A673 (cell line): ENCODE results near the gene MAMSTR. TPM values are rescaled to one million over a fixed set of nuclear protein-coding genes. Genes with fewer than 3 reads are reported as not detected.

Source experiments
- BruUV-seq: library from RNA; stranded (reverse); fragments of 400-500 nt; replicated peaks from 2 replicates; lab custom pipeline; 2021; lab: Mats Ljungman, UMichigan
- CTCF ChIA-PET: fragments of 300-600 bp; sonication (Branson Sonifier 250); formaldehyde crosslinking; loops from one replicate; lab custom pipeline; 2022; ENCODE audit warnings: antibody characterized with exemption; lab: Charles Lee
- POLR2A ChIA-PET: fragments of 300-600 bp; sonication (Branson Sonifier 250); formaldehyde crosslinking; loops from one replicate; lab custom pipeline; 2022; ENCODE audit warnings: antibody characterized with exemption; ENCODE audit not compliant: low non-redundant PET; lab: Charles Lee
- DNase-seq: peaks from one replicate; pipeline ENCODE4 v3.0.0-alpha.2; 2015; ENCODE audit warnings: low spot score
- H3K27ac ChIP-seq: fragments of 200-600 bp; sonication (generic); 2 replicates; pipeline ENCODE4 v1.5.1; 2016; ENCODE audit warnings: mixed run types, low read depth, mild to moderate bottlenecking, mixed read lengths, antibody characterized with exemption, low read length; ENCODE audit not compliant: poor library complexity, severe bottlenecking
- H3K27me3 ChIP-seq: fragments of 200-600 bp; sonication (generic); replicated peaks from 2 replicates; pipeline ENCODE4 v1.6.1; 2017; ENCODE audit warnings: mixed run types, low read depth, mild to moderate bottlenecking, mixed read lengths, antibody characterized with exemption, low read length; ENCODE audit not compliant: insufficient read depth, poor library complexity
- H3K36me3 ChIP-seq: fragments of 200-600 bp; sonication (generic); 2 replicates; pipeline ENCODE4 v1.6.1; 2016; ENCODE audit warnings: mixed run types, mild to moderate bottlenecking, mixed read lengths, antibody characterized with exemption, low read length; ENCODE audit not compliant: insufficient read depth, poor library complexity, severe bottlenecking
- H3K4me1 ChIP-seq: fragments of 200-600 bp; sonication (generic); 2 replicates; pipeline ENCODE4 v1.6.1; 2017; ENCODE audit warnings: mixed run types, mild to moderate bottlenecking, mixed read lengths, antibody characterized with exemption, low read length; ENCODE audit not compliant: insufficient read depth, poor library complexity, severe bottlenecking
- H3K4me3 ChIP-seq: fragments of 200-600 bp; sonication (generic); 2 replicates; pipeline ENCODE4 v1.5.1; 2016; ENCODE audit warnings: low read depth, mixed run types, mild to moderate bottlenecking, mixed read lengths, low read length; ENCODE audit not compliant: poor library complexity, severe bottlenecking
- H3K9me3 ChIP-seq: fragments of 200-600 bp; sonication (generic); 2 replicates; pipeline ENCODE4 v1.6.1; 2016; ENCODE audit warnings: mixed run types, low read depth, mild to moderate bottlenecking, mixed read lengths, antibody characterized with exemption, low read length; ENCODE audit not compliant: poor library complexity, severe bottlenecking
- CTCF ChIP-seq: fragments of 300-800, 200-600 bp; sonication (generic); conservative IDR thresholded peaks from 2 replicates; pipeline ENCODE4 v1.5.1; 2017; ENCODE audit warnings: low read depth, mild to moderate bottlenecking, antibody characterized with exemption, low read length, moderate library complexity, mixed read lengths
- EZH2 ChIP-seq: fragments of 200-600 bp; sonication (generic); IDR thresholded peaks from 2 replicates; pipeline ENCODE4 v1.6.1; 2017; ENCODE audit warnings: borderline replicate concordance, low read depth, mild to moderate bottlenecking, mixed read lengths, antibody characterized with exemption, low read length; ENCODE audit not compliant: poor library complexity, severe bottlenecking
- intact Hi-C: fragments of 100-400 bp; cut with micrococcal nuclease; formaldehyde crosslinking; loops from one replicate; pipeline ENCODE4 v1.10.0; 2022; ENCODE audit not compliant: unreplicated experiment
- total RNA-seq: library from RNA; stranded (reverse); gene quantifications from 2 replicates; pipeline ENCODE4 v1.2.3, GENCODE V29; 2021

MAMSTR gene
- total RNA-seq, 1 experiment from 2014 or later = 4.7 TPM

- Histone ChIP-seq H3K36me3 (no peaks in the 10 kb centered on the region), H3K9me3 (no peaks in the 10 kb centered on the region), H3K27ac (peak within 1 kb of the TSS; percentile 82), H3K4me3 (peak within 1 kb of the TSS; percentile 60), H3K27me3 (no peaks in the 10 kb centered on the region), H3K4me1 (peaks cover 5% of the 10 kb centered on the region)
- ChIA-PET CTCF (interaction anchor here (0.6 kb wide), 1 partner anchor 577 kb away, joined by 9 read pairs; no protein-coding TSS in a partner anchor), POLR2A (interaction anchor here (0.6 kb wide), 2 partner anchors 52 to 97 kb away, joined by 8 to 20 read pairs; no protein-coding TSS in a partner anchor)
- BruUV-seq = no TSS peak
- intact Hi-C loops = no loop called here
- DNase-seq = peak; percentile 95
- no peak for TF ChIP-seq CTCF
Measured at GRCh38 chr19:48746738-48747575, 27.4 kb upstream of the MAMSTR start, which contains the start of gene IZUMO1. Gene IZUMO1 (minus strand): TSS chr19:48746909. CDS start chr19:48745859, 1,050 bp downstream.

- Histone ChIP-seq H3K36me3 (no peaks in the 10 kb centered on the region), H3K27ac (peak overlapping the region; percentile 82), H3K9me3 (no peaks in the 10 kb centered on the region), H3K4me3 (no peak overlapping the region), H3K4me1 (peaks cover 5% of the 10 kb centered on the region), H3K27me3 (no peaks in the 10 kb centered on the region)
- BruUV-seq = no TSS peak
- CTCF ChIA-PET = no interaction called here
- no peak for DNase-seq
- intact Hi-C loops = no loop called here
- POLR2A ChIA-PET = interaction anchor here (0.6 kb wide), 1 partner anchor 98 kb away, joined by 20 read pairs; no protein-coding TSS in a partner anchor
- TF ChIP-seq CTCF (no peak), EZH2 (no peak)
Measured at GRCh38 chr19:48746110-48746509, 26.6 kb upstream of the MAMSTR start.

GRCh38 chr19:48745208-48745995 lies 25.9 kb upstream of the MAMSTR start:
- intact Hi-C loops = no loop called here
- POLR2A ChIA-PET = no interaction called here
- no peak overlapping the region for H3K4me3 ChIP-seq
- peaks cover 9% of the 10 kb centered on the region for H3K4me1 ChIP-seq
- no TSS peak for BruUV-seq
- no peaks in the 10 kb centered on the region for H3K27me3 ChIP-seq
- no peaks in the 10 kb centered on the region for H3K9me3 ChIP-seq
- DNase-seq = peak; percentile 88
- no peaks in the 10 kb centered on the region for H3K36me3 ChIP-seq
- CTCF ChIA-PET = no interaction called here
- TF ChIP-seq EZH2 = no peak
- TF ChIP-seq CTCF = no peak
- H3K27ac ChIP-seq = no peak overlapping the region
